ENCODE data around the gene SULF2. TPM values are rescaled to one million over a fixed set of nuclear protein-coding genes. Genes with fewer than 3 reads are reported as not detected.

Gene SULF2
- total and polyA plus RNA-seq, 2 of the 13 experiments (the other 11 are each of a cell fraction or from before 2014, with no cell fraction given) = 7.2 to 50.9 TPM

GRCh38 chr20:47713878-47714450 is 71.3 kb downstream of the SULF2 start:
- POLR2A ChIA-PET = interaction anchor here (0.7 kb wide), 1 partner anchor 11 kb away, joined by 4 read pairs; no protein-coding TSS in a partner anchor
- H3K9me3 ChIP-seq (ENCODE audit: low read length) = no peaks in the 10 kb centered on the region
- FAIRE-seq (peak; percentile 50), DNase-seq (ENCODE audit: low spot score) (peak; percentile 82), ATAC-seq (peak; percentile 54)
- intact Hi-C loops (cut with micrococcal nuclease; ENCODE audit: unreplicated experiment) = no loop called here
- no peaks in the 10 kb centered on the region for H3K79me2 ChIP-seq (ENCODE audit: insufficient read depth, low read length)
- H3K27me3 ChIP-seq (ENCODE audit: control insufficient read depth in 1 of 2, insufficient read depth in 2 of 2, low read length in 2 of 2) = no peaks in the 10 kb centered on the region
- in situ Hi-C loops (cut with HindIII; ENCODE audit: extremely low pct_ligation_motif_present, low pct_unique_long_range_greater_than_20kb) = loop anchor here (5.0 kb wide), 1 partner anchor 37 kb away; no protein-coding TSS in a partner anchor
- no peaks in the 10 kb centered on the region for H4K20me1 ChIP-seq (ENCODE audit: insufficient read depth, low read length)
- CTCF ChIA-PET (ENCODE audit: low intra/inter-chr PET ratio, low total read pairs) = interaction anchor here (4.4 kb wide), 1 partner anchor 36 kb away, joined by 19 read pairs; no protein-coding TSS in a partner anchor
- no peak overlapping the region for H3K9ac ChIP-seq (ENCODE audit: insufficient read depth, low read depth, low read length)
- H3K4me2 ChIP-seq (ENCODE audit: low read depth, low read length) = peak overlapping the region; percentile 71
- H3K27ac ChIP-seq (ENCODE audit: extremely low read length, insufficient read depth, low read length) = no peak overlapping the region
- WGBS (ENCODE audit: low lambda C conversion rate) = 17% methylated on average over 26 of the region's 26 CpGs
- peaks cover 58% of the 10 kb centered on the region for H3K4me1 ChIP-seq (ENCODE audit: insufficient read depth, low read length)
- H2AFZ ChIP-seq (ENCODE audit: low read length) = no peak overlapping the region
- peak overlapping the region in 2 of 3 experiments; percentile 9 to 45; a peak in 3 of 6 replicates for H3K4me3 ChIP-seq (replicated peaks in 1 of 3; ENCODE audit: insufficient read depth in 1 of 3, low read depth in 2 of 3, low read length in 3 of 3)
- no TSS peak for BruUV-seq (replicated peaks)
- no peaks in the 10 kb centered on the region for H3K36me3 ChIP-seq (replicated peaks in 1 of 2; ENCODE audit: control insufficient read depth in 1 of 2, insufficient read depth in 2 of 2, low read length in 2 of 2)
- TF ChIP-seq MXD3 (CRISPR knock-in tag; IDR thresholded peaks at IDR 0.05) = peak; percentile 51; the same call in 1 of the 2 replicates
- TF ChIP-seq RFX1 (IDR thresholded peaks at IDR 0.05) = no peak
- no peak for TF ChIP-seq BCLAF1 (IDR thresholded peaks at IDR 0.05)
- TF ChIP-seq ARID5B (CRISPR knock-in tag; IDR thresholded peaks at IDR 0.05) = peak; percentile 58
- 0 out of 2 replicates have a peak, but pooled peaks have one; percentile 31 for TF ChIP-seq ZNF224 (CRISPR knock-in tag; IDR thresholded peaks at IDR 0.05)
- TF ChIP-seq ZNF652 (CRISPR knock-in tag; IDR thresholded peaks at IDR 0.05; ENCODE audit: borderline replicate concordance, low read depth) = no peak
- peak; percentile 28; the same call in 1 of the 2 replicates for TF ChIP-seq RAD21 (CRISPR knock-in tag; IDR thresholded peaks at IDR 0.05)
- TF ChIP-seq ZNF572 (CRISPR knock-in tag; IDR thresholded peaks at IDR 0.05) = 0 out of 2 replicates have a peak, but pooled peaks have one; percentile 55
- 0 out of 2 replicates have a peak, but pooled peaks have one; percentile 37 for TF ChIP-seq RORA (CRISPR knock-in tag; IDR thresholded peaks at IDR 0.05)
- TF ChIP-seq ZNF331 (CRISPR knock-in tag; IDR thresholded peaks at IDR 0.05) = peak; percentile 60; the same call in 1 of the 2 replicates
- TF ChIP-seq BCL6 (CRISPR knock-in tag; IDR thresholded peaks at IDR 0.05) = 0 out of 2 replicates have a peak, but pooled peaks have one; percentile 9
- TF ChIP-seq ZNF766 (CRISPR knock-in tag; IDR thresholded peaks at IDR 0.05; ENCODE audit: borderline replicate concordance) = peak; percentile 24; the same call in 1 of the 2 replicates
- peak; percentile 55; the same call in 1 of the 2 replicates for TF ChIP-seq ZNF263 (CRISPR knock-in tag; IDR thresholded peaks at IDR 0.05)
- peak; percentile 65 for TF ChIP-seq HOXA3 (CRISPR knock-in tag; IDR thresholded peaks at IDR 0.05)
- TF ChIP-seq SAP130 (CRISPR knock-in tag; IDR thresholded peaks at IDR 0.05; ENCODE audit: low read depth) = peak; percentile 30; the same call in 1 of the 2 replicates
- peak; percentile 37; the same call in 1 of the 2 replicates for TF ChIP-seq PHF21A (CRISPR knock-in tag; IDR thresholded peaks at IDR 0.05)
- TF ChIP-seq GZF1 (CRISPR knock-in tag; IDR thresholded peaks at IDR 0.05) = no peak
- TF ChIP-seq HHEX (CRISPR knock-in tag; IDR thresholded peaks at IDR 0.05) = no peak
- 0 out of 2 replicates have a peak, but pooled peaks have one; percentile 23 for TF ChIP-seq ZNF703 (CRISPR knock-in tag; IDR thresholded peaks at IDR 0.05; ENCODE audit: borderline replicate concordance)

Data from HepG2 (cell line).